ENCODE results near the gene UBE3B. TPM values are rescaled to one million over a fixed set of nuclear protein-coding genes. Genes with fewer than 3 reads are reported as not detected.
A peak's percentile ranks its signal among the peaks of the same experiment; 100 is the strongest.

Gene UBE3B
- total RNA-seq, 1 donor from 2014 or later: 34.4 TPM

GRCh38 chr12:109571773-109572505, 94.5 kb downstream of the UBE3B start:
- Histone ChIP-seq H3K9ac (ENCODE audit: low read length) (no peak overlapping the region), H3K9me3 (ENCODE audit: insufficient read depth, low read depth, low read length) (no peaks in the 10 kb centered on the region), H3K4me2 (ENCODE audit: low read length) (peak overlapping the region; percentile 95), H3K79me2 (ENCODE audit: insufficient read depth, low read length) (peaks cover 8% of the 10 kb centered on the region), H2AFZ (ENCODE audit: low read depth, low read length) (no peak overlapping the region), H3K36me3 (ENCODE audit: insufficient read depth, low read length) (peaks cover 13% of the 10 kb centered on the region), H3K27me3 (ENCODE audit: insufficient read depth, low read length) (no peaks in the 10 kb centered on the region), H3K4me3 (ENCODE audit: insufficient read depth, low read depth, low read length) (no peak overlapping the region), H4K20me1 (ENCODE audit: insufficient read depth, low read length) (no peaks in the 10 kb centered on the region), H3K27ac (ENCODE audit: low read depth, low read length) (no peak overlapping the region), H3K4me1 (ENCODE audit: insufficient read depth, low read length) (peaks cover 11% of the 10 kb centered on the region)
- H3K27ac Mint-ChIP-seq (ENCODE audit: unreplicated experiment): no peak overlapping the region
- peaks cover 4% of the 10 kb centered on the region for H3K36me3 Mint-ChIP-seq (ENCODE audit: low read depth, unreplicated experiment)
- FAIRE-seq (no peak), DNase-seq (ENCODE audit: low read depth) (no peak)
- TF ChIP-seq CTCF (IDR thresholded peaks at IDR 0.05; ENCODE audit: insufficient read depth, low read depth, low read length) (no peak), EZH2 (IDR thresholded peaks at IDR 0.05; ENCODE audit: insufficient read depth, low read length) (no peak)
- H3K4me3 Mint-ChIP-seq (ENCODE audit: unreplicated experiment): peak overlapping the region; percentile 93
- no peaks in the 10 kb centered on the region for H3K27me3 Mint-ChIP-seq (ENCODE audit: low read depth, unreplicated experiment)
- no peaks in the 10 kb centered on the region for H3K9me3 Mint-ChIP-seq (ENCODE audit: unreplicated experiment)
- no peaks in the 10 kb centered on the region for H3K4me1 Mint-ChIP-seq (ENCODE audit: low read depth, unreplicated experiment)

GRCh38 chr12:109572506-109572845, 95.0 kb downstream of the UBE3B start:
- H3K9ac ChIP-seq (ENCODE audit: low read length): peak overlapping the region; percentile 80
- peaks cover 8% of the 10 kb centered on the region for H3K79me2 ChIP-seq (ENCODE audit: insufficient read depth, low read length)
- Mint-ChIP-seq H3K4me1 (ENCODE audit: low read depth, unreplicated experiment) (no peaks in the 10 kb centered on the region), H3K27me3 (ENCODE audit: low read depth, unreplicated experiment) (no peaks in the 10 kb centered on the region), H3K4me3 (ENCODE audit: unreplicated experiment) (peak overlapping the region; percentile 93), H3K36me3 (ENCODE audit: low read depth, unreplicated experiment) (peaks cover 7% of the 10 kb centered on the region), H3K27ac (ENCODE audit: unreplicated experiment) (no peak overlapping the region), H3K9me3 (ENCODE audit: unreplicated experiment) (no peaks in the 10 kb centered on the region)
- DNase-seq (ENCODE audit: low read depth) (no peak), FAIRE-seq (no peak)
- no peak overlapping the region for H3K27ac ChIP-seq (ENCODE audit: low read depth, low read length)
- peaks cover 11% of the 10 kb centered on the region for H3K4me1 ChIP-seq (ENCODE audit: insufficient read depth, low read length)
- H3K4me3 ChIP-seq (ENCODE audit: insufficient read depth, low read depth, low read length): peak overlapping the region; percentile 87
- H3K36me3 ChIP-seq (ENCODE audit: insufficient read depth, low read length): peaks cover 13% of the 10 kb centered on the region
- H3K27me3 ChIP-seq (ENCODE audit: insufficient read depth, low read length): no peaks in the 10 kb centered on the region
- H3K9me3 ChIP-seq (ENCODE audit: insufficient read depth, low read depth, low read length): no peaks in the 10 kb centered on the region
- H3K4me2 ChIP-seq (ENCODE audit: low read length): peak overlapping the region; percentile 95
- H4K20me1 ChIP-seq (ENCODE audit: insufficient read depth, low read length): no peaks in the 10 kb centered on the region
- TF ChIP-seq CTCF (IDR thresholded peaks at IDR 0.05; ENCODE audit: insufficient read depth, low read depth, low read length): no peak
- TF ChIP-seq EZH2 (IDR thresholded peaks at IDR 0.05; ENCODE audit: insufficient read depth, low read length): no peak
- peak overlapping the region; percentile 83 for H2AFZ ChIP-seq (ENCODE audit: low read depth, low read length)
